Muscle of arm (tissue), 12 donors: ENCODE data around the gene R3HCC1L. TPM values are rescaled to one million over a fixed set of nuclear protein-coding genes. Genes with fewer than 3 reads are reported as not detected.
A peak's percentile ranks its signal among the peaks of the same experiment; 100 is the strongest.
"Not testable (repeated sequence)": the region's sequence is repeated elsewhere in the genome, so short reads cannot be mapped to it uniquely, and the experiment has no call there.

Experiments used
- DNase-seq: peaks from one replicate; pipeline ENCODE4 v3.0.0-alpha.2; 2013
- polyA plus RNA-seq, 12 donors: library from polyadenylated mRNA; unstranded; fragments of 120-200 nt; gene quantifications; one replicate each; pipeline ENCODE4 v1.2.1, GENCODE V29; 2013; ENCODE audit not compliant: insufficient read length in 12 of 12

Gene R3HCC1L
- polyA plus RNA-seq, 12 donors: 11.5 to 24.8 (median 12.8) TPM; not detected in 1

DNA sequence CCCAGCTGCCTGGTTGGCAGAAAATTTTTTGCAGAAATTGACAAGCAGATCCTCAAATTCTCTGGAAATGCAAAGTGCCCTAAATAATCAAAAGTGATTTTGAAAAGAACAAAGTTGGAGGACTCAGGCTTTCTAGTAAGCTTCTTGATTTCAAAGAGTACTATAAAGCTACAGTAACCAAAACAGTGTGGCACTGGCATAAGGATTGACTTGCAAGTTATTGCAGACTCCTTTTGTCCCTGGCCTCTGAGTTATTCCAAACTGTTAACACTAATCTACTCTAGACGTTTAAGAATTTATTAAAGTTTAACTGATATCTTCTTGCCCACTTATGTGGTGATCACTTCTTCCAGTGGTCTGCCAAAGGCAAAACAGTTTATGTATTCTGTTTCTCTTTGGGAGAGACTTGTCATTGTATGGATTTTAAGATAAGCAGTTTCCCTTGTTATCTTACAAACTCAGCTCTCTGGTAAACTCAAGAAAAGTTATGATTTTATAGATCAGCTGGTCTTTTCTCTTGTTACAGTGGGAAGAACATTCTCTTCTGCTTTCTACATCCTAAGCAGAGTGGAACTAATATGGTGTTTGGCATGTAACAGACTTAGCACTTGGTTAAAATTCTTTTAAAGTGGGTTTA is 92.2 kb downstream of the R3HCC1L start:
- DNase-seq: no peak

DNA sequence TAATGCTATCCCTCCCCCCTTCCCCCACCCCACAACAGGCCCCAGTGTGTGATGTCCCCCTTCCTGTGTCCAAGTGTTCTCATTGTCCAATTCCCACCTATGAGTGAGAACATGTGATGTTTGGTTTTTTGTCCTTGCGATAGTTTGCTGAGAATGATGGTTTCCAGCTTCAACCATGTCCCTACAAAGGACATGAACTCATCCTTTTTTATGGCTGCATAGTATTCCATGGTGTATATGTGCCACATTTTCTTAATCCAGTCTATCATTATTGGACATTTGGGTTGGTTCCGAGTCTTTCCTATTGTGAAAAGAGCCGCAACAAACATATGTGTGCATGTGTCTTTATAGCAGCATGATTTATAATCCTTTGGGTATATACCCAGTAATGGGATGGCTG is 93.3 kb downstream of the R3HCC1L start:
- DNase-seq: not testable (repeated sequence)

DNA sequence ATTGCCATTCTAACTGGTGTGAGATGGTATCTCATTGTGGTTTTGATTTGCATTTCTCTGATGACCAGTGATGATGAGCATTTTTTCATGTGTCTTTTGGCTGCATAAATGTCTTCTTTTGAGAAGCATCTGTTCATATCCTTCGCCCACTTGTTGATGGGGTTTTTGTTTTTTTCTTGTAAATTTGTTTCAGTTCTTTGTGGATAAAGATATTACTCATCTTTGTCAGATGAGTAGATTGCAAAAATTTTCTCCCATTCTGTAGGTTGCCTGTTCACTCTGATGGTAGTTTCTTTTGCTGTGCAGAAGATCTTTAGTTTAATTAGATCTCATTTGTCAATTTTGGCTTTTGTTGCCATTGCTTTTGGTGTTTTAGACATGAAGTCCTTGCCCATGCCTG is 93.8 kb downstream of the R3HCC1L start:
- not testable (repeated sequence) for DNase-seq

- DNase-seq: no peak
These were observed 97.0 kb downstream of the R3HCC1L start for GRCh38 chr10:98231417-98231816.

DNA sequence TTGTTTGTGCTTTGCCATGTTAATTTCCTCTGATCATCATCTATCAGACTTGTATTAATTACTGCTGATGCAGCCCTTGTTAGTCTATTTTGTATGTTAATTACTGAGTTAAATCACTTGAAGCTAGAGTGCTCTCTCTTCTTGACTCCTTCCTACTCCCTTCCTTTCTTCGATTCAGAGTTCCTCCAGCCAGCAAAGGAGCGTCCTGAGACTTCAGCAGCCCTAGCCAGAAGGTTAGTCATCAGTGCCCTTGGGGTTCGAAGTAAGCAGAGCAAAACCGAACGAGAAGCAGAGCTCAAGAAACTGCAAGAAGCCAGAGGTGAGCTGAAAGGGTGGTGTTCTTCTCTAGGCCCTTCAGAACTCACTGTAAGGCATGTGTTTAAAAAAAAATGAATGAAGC is 101.4 kb downstream of the R3HCC1L start:
- DNase-seq: no peak

DNA sequence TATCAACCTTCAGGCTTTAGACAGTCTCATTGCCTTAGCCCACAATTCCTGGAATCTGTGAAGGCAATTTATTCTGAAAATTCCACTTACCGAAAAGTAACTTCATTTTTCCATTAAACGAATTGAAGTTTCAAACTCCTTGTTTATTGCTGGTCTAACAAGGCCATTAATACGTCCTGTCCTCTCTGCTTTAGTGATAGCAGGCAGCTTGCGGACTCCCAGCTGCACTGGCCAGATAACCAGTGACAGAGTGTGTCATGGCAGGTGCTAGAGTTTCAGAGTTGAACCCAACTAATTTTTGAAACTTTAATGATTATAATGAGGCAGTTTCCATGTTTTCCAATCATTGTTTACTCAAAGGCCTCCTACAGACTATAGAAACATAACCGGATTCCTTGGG is 102.4 kb downstream of the R3HCC1L start:
- DNase-seq: no peak

DNA sequence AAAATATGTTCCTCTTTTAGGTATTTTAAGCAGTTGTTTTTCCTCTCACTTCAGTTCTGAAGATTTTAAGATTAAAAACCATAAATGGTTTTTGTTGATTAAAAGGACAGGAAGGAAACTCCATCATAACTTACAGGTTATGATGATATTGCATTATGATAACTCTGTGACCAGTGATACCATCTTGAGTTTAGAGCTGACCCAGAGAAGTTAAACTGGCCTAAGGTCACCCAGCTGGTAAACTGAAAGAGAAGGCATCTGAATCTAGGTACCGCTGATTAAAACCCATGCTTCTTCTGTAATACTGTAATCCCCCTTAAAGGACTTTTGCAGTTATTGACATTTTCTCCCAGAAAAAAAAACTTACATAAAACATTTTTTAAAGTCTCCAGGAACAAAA is 103.9 kb downstream of the R3HCC1L start:
- DNase-seq: no peak

GRCh38 chr10:98240524-98240923 is 106.1 kb downstream of the R3HCC1L start:
- no peak for DNase-seq

- DNase-seq: peak; percentile 31
These were observed 108.4 kb downstream of the R3HCC1L start for GRCh38 chr10:98242823-98243222.

- no peak for DNase-seq
These were observed 109.7 kb downstream of the R3HCC1L start for GRCh38 chr10:98244141-98244540.

DNA sequence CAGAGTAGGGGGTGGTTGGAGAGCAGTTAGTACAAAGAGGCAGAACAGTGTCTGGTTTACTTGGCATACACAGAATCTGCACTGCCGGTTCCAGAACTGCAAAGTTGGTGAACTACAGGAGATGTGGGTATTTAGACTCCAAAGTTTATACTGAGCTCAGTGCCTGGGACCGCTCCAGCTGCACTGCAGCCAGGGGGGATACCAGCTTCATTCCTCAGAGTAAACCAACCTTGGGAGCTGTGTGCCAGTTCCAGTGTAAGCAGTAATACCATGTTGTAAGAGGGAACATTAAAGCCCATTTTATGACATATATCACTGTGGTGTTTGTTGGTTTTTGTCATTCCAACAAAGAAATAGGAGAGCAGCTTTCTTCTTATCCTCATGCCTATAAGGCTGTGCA is 110.1 kb downstream of the R3HCC1L start:
- DNase-seq: no peak

DNA sequence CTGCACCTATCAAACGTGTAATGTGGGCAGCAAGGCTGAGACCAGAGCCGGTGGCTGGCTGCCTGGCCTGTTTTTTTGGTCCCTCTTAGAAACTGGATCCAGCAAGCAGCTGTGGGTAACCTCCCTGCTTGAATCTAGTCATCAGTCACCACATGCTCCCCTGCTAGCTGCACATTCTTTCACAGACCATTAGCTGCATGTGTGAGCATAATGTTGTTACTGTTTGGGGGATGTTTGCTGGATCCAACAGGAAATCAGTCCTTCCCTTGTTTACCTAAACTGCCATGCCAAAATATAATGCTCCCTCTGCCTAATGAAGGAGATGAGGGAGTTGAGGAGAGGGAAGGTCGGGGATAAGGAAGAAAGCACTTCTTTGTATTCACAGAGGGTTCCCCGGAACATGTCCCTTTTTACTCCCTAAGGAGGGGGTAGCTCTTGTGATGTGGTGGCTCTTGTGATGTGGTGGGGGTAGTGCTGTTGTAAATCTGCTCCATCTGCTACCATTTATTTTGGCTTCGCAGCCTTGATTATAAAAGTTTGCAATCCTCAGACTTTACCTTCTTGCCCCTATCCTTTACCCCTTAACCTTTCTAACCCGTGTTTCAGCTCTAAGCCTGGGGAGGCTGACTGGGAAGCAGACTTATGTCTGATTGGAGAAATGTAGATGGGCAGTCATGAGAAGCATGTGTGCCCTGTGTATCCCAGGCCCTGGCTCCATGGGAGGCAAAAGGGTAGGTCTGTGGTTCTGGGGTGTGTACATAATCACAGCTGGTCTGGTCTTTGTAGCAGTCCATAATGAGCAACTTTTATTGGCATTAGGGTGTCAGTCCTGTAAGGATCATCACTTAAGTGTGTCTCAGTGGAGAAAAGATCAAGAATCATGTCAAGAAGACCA is 112.7 kb downstream of the R3HCC1L start:
- peak; percentile 22 for DNase-seq

- no peak for DNase-seq
These were observed 113.6 kb downstream of the R3HCC1L start for GRCh38 chr10:98248018-98248417.

DNA sequence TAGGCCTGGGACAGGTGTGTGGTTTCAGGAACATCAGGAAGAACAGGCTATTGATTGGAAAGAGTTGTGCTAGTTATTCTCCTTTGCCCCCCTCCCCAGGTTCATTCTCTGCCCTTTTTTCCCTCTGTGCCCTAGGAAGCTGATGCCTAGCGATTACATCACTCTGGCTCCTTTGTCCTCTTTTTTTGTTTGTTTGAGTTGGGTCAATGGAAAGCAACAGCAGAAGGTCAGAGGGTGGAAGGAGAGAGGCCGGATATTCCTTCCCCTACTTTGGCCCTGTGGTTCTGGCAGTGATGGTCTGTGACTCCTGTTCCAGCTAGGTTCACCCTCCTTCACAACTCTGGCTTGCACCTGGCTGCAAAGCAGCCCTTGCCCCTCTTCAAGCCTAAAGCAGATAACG is 114.7 kb downstream of the R3HCC1L start:
- DNase-seq: no peak

DNA sequence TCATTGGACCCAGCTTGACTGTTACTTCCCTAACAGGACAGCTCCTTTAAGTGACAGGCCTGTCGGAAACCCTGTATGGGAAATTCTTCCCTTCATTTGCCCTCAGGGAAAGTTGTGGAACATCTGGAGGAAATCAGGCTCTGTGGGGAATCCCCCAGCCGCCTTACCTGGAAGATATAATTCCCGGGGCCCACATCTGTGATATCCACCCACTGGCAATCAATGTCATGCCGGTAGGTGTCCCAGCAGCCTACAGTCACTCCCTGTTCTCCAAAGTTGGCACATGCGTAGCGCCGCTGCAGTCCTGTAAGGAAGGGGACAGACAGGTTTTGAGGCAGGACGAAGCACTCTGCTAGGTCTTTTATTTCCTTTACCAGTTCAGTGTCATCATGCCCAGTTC is 116.9 kb downstream of the R3HCC1L start:
- DNase-seq: no peak

GRCh38 chr10:98252464-98252863 is 118.0 kb downstream of the R3HCC1L start:
- DNase-seq: no peak

- DNase-seq: no peak
These were observed 119.0 kb downstream of the R3HCC1L start for GRCh38 chr10:98253499-98253898.

GRCh38 chr10:98254234-98254974 is 119.9 kb downstream of the R3HCC1L start:
- no peak for DNase-seq

GRCh38 chr10:98255146-98255877 is 120.9 kb downstream of the R3HCC1L start:
- DNase-seq: no peak

- DNase-seq: no peak
These were observed 122.2 kb downstream of the R3HCC1L start for GRCh38 chr10:98256692-98257091.

GRCh38 chr10:98257198-98257597 is 122.7 kb downstream of the R3HCC1L start:
- DNase-seq: no peak

GRCh38 chr10:98257961-98258360 is 123.5 kb downstream of the R3HCC1L start:
- DNase-seq: no peak
